Stimulated activated CD4-positive, alpha-beta T cell treated with anti-CD3 and anti-CD28 coated beads, Interleukin-4, amount 100 ng/mL, for 24 hours (primary cell): ENCODE measurements around the gene SEPTIN2.
"Not testable (repeated sequence)": the region's sequence is repeated elsewhere in the genome, so short reads cannot be mapped to it uniquely, and the experiment has no call there.

Source experiments
- DNase-seq: peaks from one replicate; pipeline ENCODE4 v3.0.0-alpha.2; 2020

SEPTIN2 gene

GRCh38 chr2:241390301-241391206 lies 74.8 kb downstream of the SEPTIN2 start:
- DNase-seq = no peak

- DNase-seq = no peak
Measured at GRCh38 chr2:241391892-241392665, 76.4 kb downstream of the SEPTIN2 start.

GRCh38 chr2:241392753-241393152 lies 77.0 kb downstream of the SEPTIN2 start:
- not testable (repeated sequence) for DNase-seq

GRCh38 chr2:241393524-241394196 lies 77.9 kb downstream of the SEPTIN2 start:
- DNase-seq = no peak

- not testable (repeated sequence) for DNase-seq
Measured at GRCh38 chr2:241396809-241397208, 81.1 kb downstream of the SEPTIN2 start.

GRCh38 chr2:241399941-241400922 lies 84.5 kb downstream of the SEPTIN2 start:
- no peak for DNase-seq
